NB4 (cell line): ENCODE measurements around the gene FSIP1.

Experiments
- DNase-seq: peaks from one replicate; pipeline ENCODE4 v3.0.0; 2010; ENCODE audit warnings: low read depth
- H3K4me3 ChIP-seq: one replicate; pipeline ENCODE4 v1.5.1; 2011; ENCODE audit warnings: mild to moderate bottlenecking, low read depth, low read length, moderate library complexity
- MYC ChIP-seq: IDR thresholded peaks from 2 replicates; pipeline ENCODE4 v1.6.1; 2011; ENCODE audit warnings: low read depth, low read length
- POLR2A ChIP-seq: IDR thresholded peaks from 2 replicates; pipeline ENCODE4 v1.6.1; 2011; ENCODE audit warnings: mild to moderate bottlenecking; ENCODE audit not compliant: insufficient read length; ENCODE audit errors: extremely low read depth
- TF ChIP-seq, protein P1 (sequence below): IDR thresholded peaks from one replicate; pipeline ENCODE4 v1.5.1; 2012; ENCODE audit warnings: low read depth, low read length
- TF ChIP-seq, protein P2 (sequence below): IDR thresholded peaks from 2 replicates; pipeline ENCODE4 v1.6.1; 2011; ENCODE audit warnings: low read depth, low read length

Gene FSIP1

DNA sequence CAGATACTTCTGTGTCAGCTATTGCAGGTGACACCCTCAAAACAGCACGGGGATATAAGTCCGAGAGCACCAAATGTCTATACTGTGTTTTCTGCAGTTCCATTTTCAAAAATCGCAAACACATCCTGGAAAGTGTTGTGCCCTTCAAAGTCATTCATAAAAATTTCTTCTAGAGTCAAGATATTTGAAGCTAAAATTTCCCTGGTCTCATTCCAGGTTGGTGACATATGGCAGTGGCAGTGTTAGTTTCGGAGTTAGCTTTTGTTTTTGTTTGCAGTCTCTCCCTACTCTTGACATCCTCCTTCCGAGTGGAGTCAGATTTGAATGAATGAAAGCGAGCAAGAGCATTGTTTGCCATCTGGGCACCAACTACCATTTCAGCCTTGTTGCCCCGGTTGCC, 3.2 kb upstream of the FSIP1 start:
- TF ChIP-seq POLR2A (no peak), MYC (no peak)
- TF ChIP-seq, protein P1, sequence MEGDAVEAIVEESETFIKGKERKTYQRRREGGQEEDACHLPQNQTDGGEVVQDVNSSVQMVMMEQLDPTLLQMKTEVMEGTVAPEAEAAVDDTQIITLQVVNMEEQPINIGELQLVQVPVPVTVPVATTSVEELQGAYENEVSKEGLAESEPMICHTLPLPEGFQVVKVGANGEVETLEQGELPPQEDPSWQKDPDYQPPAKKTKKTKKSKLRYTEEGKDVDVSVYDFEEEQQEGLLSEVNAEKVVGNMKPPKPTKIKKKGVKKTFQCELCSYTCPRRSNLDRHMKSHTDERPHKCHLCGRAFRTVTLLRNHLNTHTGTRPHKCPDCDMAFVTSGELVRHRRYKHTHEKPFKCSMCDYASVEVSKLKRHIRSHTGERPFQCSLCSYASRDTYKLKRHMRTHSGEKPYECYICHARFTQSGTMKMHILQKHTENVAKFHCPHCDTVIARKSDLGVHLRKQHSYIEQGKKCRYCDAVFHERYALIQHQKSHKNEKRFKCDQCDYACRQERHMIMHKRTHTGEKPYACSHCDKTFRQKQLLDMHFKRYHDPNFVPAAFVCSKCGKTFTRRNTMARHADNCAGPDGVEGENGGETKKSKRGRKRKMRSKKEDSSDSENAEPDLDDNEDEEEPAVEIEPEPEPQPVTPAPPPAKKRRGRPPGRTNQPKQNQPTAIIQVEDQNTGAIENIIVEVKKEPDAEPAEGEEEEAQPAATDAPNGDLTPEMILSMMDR = no peak
- TF ChIP-seq, protein P2, sequence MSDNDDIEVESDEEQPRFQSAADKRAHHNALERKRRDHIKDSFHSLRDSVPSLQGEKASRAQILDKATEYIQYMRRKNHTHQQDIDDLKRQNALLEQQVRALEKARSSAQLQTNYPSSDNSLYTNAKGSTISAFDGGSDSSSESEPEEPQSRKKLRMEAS = no peak
- H3K4me3 ChIP-seq = no peak overlapping the region
- no peak for DNase-seq

DNA sequence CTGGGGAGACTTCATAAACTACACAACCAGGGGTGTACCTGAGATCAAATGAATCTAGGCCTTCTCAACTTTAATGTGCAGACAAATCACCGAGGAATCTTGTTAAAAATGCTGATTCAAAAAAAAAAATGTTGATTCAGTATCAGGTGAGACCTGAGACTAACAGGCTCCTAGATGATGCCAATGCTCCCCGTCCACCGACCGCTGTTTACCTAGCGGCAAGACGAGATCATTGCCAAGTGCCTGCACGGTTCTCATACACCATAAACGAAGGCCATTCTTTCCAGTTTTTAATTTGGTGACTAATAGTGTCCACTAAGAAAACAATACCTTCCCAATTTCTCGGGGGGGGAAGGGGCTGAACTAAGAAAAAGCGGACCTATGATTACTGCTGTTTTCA, 2.5 kb upstream of the FSIP1 start:
- DNase-seq = no peak
- H3K4me3 ChIP-seq = no peak overlapping the region
- TF ChIP-seq MYC (no peak), POLR2A (no peak)
- TF ChIP-seq, protein P2 = no peak
- TF ChIP-seq, protein P1 = no peak

DNA sequence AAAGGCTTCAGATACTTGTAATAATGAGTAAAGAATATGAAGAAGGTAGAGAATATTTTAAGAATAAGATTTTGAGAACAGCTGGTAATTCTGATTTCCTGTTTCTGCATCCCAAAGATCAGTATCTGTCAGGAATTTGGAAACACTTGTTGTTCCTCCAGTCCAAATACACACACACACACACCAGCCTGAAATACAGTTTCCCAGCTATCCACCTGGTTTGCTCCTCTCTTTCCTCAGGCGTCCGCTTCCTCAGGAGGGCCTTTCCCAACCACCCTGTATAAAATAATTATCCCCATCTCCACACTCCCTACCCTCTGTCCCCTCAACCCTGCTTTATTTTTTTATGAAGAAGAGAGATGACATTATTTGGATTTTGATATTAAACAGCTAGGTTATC, 2.0 kb upstream of the FSIP1 start:
- no peak overlapping the region for H3K4me3 ChIP-seq
- TF ChIP-seq, protein P2 = no peak
- TF ChIP-seq, protein P1 = no peak
- TF ChIP-seq POLR2A (no peak), MYC (no peak)
- no peak for DNase-seq

DNA sequence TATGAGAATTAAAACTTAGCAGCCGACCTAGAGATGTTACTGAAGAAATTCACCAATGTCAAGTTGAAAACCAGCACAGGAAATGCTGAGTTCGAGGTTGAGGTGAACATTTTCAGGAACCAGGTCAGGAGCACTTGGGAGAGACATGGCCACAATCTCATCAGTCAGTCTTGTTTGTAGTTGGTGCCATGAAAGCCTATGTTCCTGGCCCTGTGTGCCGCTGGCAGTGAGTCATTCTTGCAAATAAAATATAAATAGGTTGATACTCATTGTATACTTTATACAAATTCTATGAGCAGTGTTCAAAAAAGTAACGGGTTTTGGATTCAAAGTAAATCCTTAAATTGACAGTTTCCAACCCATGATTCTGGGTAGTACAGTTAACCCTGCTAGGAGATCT, 1.5 kb upstream of the FSIP1 start:
- TF ChIP-seq, protein P2 = no peak
- no peak for TF ChIP-seq POLR2A
- TF ChIP-seq, protein P1 = no peak
- no peak for TF ChIP-seq MYC
- H3K4me3 ChIP-seq = peak overlapping the region; percentile 95
- peak; percentile 11 for DNase-seq

DNA sequence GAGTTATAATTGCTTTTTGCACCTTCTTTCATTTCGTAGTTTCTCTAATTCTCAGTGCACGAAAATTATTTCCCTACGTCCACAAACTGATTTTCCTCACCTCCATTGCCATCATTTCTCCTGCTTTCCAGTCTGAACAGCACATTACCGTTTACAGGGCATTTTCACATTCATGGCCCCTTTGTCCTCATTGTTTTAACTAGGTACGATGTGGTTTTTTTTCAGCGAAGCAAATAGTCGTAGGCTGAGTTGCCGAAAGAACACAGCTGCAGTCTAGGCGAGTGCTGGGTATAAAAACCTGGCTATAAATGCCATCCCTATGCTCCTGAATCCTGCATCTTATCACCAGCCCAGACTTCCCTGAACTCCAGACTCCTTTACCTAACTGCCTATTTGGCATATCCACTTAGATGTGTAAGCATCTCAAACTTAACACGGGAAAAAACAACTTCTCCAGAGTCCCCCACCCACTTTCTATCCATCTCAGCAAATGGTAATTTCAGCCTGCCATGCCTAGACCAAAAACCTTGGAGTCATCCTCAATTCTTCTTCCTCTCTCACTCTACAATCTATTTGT, 691 bp upstream of the FSIP1 start:
- peak; percentile 16 for DNase-seq
- no peak for TF ChIP-seq MYC
- TF ChIP-seq, protein P2 = no peak
- TF ChIP-seq, protein P1 = no peak
- TF ChIP-seq POLR2A = no peak
- peak overlapping the region; percentile 95 for H3K4me3 ChIP-seq
